NCI-H524 (cell line): ENCODE results near the gene DDX21.
"Not testable (repeated sequence)": the region's sequence is repeated elsewhere in the genome, so short reads cannot be mapped to it uniquely, and the experiment has no call there.

Experiments used
- DNase-seq, 2 experiments: peaks; one replicate each; lab custom pipeline; 2025; lab: John Stamatoyannopoulos, UW

DDX21 gene

DNA sequence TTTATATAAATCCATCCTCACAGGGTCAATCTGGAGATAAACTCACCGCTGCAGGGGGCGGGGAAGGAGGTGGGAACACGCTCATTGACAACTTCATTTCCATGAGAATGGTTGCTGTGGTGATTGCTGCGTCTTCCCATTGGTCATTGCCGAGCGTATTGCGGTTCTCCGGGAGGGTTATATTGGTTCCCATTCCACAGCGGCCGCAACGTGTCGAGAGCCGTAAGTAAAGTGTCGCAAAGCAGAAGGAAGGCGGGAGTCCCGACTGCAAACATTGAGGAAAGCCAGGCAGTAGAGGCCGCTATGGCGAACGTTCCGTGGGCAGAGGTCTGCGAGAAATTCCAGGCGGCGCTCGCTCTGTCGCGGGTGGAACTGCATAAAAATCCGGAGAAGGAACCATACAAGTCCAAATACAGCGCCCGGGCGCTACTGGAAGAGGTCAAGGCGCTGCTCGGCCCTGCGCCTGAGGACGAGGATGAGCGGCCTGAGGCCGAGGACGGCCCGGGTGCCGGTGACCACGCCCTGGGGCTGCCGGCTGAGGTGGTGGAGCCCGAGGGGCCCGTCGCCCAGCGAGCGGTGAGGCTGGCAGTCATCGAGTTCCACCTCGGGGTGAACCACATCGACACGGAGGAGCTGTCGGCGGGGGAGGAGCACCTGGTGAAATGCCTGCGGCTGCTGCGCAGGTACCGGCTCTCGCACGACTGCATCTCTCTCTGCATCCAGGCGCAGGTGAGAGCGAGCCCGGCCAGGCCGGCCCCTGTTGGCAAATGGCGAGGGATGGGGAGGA lies 32.8 kb downstream of the DDX21 start, which contains the start of gene KIFBP:
Gene KIFBP (plus strand): TSS at position 274 of the 787 bp plus-strand sequence. CDS start 30 bp downstream, at position 304.
- DNase-seq: peak; percentile 68 to 87

DNA sequence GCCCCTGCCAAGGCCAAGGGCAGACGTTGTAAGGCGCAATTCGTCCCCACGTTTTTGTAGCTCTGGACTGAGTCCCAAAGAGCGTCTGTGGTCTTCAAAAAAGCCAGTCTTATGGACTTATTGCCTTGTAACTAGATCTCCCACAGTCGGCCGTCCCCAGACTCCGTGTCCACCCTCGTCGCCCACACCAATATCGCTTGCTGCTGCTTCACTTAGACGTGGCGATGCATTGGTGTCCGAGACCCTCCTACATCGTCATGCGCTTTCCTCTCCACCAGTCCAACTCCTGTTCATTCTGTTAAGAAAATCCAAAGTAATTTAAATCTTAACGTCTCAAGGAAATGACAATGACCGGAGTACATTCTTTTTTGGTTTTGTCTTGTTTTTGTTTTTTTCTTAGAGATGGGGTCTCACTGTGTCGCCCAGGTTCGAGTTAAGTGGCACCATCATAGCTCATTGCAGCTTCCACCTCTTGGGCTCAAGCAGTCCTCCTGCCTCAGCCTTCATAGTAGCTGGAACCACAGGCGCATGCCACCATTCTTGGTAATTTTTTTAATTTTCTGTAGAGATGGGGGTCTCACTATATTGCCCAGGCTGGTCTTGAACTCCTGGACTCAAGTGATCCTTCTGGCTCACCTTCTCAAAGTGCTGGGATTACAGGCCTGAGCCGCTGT lies 33.5 kb downstream of the DDX21 start:
- no peak for DNase-seq

DNA sequence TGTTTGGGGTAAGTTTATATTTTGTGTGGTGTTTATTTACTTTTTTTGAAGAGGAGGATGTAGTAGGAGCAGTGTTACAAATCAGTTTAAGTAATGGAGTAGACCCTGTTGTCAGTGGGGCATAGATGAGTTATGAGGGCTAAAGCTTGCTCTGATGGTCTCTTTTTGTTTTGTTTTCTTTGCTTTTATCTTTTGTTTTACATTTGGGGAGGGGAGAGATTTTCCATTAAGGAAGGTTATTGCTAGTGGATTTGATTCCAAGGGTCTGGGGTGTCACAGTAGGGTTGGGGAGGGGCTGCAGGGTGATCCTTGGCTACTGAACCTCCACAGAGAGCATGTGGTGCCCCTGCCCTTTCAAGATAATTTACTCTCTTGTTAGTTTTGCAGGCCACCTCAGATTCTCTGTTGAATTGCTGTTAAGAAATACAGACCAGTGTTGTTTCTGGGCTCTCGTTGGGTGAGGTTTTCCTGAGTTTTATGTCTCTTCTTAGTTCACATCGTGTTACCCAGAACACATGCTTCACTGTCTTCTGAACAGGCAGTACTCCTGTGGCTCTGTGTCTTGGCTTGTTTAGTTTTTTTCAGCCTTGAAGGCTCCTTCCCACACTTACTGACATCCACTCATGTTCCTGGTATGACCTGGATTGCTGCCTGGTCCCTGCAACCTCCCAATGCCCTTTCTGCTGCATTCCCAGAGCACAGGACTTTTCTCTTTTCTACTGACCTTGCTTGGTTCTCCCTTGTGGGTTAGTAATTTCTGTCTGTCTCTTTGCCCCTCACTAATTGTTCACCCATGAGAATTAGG lies 36.9 kb downstream of the DDX21 start:
- DNase-seq: no peak

DNA sequence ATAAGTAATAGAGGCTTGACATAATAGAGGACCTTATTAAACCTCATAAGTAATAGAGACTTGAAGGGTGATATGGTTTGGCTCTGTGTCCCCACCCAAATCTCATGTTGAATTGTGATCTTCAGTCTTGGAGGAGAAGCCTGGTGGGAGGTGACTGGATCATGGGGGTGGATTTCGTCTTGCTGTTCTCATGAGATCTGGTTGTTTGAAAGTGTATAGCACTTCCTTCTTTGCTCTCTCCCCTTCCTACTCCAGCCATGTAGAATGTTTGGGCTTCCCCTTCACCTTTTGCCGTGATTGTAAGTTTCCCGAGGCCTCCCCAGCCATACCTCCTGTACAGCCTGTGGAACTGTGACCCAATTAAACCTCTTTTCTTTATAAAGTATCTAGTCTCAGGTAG lies 41.2 kb downstream of the DDX21 start:
- DNase-seq: no peak

DNA sequence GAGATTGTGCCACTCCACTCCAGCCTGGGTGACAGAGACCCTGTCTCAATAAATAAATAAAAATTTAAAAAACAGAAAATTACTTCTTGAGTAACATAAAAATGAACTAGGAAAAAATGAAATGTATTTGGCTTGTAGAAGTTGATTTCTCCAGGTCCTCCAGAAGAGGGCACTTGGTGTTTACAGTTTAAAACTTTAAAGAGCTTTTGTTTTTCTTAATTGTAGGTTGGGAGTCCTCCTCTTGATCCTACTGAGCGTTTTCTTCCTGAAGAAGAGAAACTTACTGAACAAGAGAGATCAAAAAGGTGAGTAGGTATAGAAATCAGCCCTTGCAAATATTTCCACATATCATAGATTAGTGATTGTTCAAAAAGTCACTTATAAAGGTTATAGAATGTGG lies 48.9 kb downstream of the DDX21 start:
- DNase-seq: no peak

DNA sequence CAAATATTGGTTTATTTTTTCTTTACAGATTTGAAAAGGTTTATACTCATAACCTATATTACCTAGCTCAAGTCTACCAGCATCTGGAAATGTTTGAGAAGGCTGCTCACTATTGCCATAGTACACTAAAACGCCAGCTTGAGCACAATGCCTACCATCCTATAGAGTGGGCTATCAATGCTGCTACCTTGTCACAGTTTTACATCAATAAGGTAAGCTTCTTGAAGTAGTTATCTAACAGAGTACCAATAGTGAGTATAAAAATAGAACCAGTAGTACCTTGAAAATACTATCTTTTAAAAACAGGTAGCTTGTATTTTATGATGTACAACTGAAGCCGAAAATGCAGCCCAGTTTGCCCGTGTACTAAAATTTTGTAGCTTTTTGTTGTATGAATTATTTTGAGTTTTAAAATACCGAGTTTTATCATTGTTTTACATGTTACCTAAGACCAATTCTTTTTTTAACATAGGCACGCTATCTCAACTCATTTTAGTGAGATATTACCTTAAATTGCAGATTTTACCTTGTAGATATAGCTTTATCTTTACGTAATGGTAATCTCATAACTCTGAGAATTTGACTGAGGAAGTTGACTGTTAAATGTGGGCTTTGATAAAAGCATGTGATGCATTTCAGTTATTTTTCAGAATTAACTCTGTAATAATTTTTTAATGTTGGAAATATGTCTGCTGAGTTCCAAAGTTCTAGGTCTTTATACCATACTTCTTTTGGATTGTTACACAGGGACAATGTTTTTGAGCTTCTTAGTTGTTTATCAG lies 49.9 kb downstream of the DDX21 start:
- no peak for DNase-seq

DNA sequence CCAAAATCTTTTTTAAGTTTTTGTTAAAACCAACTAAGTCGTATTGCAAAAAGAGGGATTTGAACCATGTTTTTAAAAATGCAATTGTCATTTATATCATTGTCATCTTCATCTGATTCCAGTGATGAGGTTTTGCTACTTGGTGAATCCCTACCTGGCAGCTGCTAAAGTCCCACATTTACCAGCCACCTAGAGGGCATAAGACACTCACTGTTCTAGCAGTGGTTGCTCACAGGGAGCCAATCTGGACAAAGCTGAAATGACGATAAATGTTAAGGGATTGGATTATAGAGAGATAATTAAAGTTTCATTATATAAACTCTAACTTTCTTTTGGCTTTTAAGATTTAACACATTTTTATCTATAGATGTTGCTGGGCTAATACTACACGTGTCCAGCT lies 51.3 kb downstream of the DDX21 start:
- no peak for DNase-seq

DNA sequence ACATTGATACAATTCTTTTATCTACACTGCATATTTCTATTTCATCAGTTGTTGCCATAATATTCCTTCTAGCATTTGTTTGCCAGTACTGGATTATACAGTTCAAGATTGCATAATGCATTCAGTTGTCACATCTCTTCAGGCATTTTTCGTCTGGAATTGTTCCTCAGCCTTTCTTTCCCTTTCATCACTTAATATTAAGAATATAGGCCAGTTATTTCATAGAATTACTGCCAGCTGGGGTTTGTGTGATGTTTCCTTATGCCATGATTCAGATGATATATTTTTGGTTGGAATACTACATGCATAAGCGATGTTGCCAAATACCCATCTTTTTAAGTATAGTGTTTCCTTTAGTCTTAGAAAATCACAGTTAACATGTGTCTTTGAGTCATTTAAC lies 53.4 kb downstream of the DDX21 start:
- DNase-seq: no peak

DNA sequence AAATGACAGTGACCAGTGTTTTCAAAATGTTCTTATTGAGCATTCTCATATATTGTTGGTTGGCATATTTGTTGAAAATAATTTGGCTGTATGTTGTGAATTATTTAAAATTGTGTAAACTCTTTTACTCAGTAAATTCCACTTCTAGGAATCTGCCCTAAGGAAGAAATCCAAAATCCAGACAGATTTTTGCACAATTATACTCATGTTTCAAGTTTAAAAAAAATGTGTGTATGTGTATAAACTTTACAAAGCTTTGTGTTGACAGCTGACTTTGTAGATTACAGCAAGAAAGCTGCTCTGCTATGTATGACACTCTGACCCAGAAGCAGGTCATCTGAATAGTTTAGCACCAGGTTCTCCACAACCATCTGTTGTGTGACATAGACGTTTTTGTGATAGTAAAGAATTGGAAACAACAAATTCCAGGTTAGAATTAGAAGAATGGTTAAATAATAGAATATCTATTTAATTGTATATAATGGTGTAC lies 54.2 kb downstream of the DDX21 start:
- DNase-seq: no peak

DNA sequence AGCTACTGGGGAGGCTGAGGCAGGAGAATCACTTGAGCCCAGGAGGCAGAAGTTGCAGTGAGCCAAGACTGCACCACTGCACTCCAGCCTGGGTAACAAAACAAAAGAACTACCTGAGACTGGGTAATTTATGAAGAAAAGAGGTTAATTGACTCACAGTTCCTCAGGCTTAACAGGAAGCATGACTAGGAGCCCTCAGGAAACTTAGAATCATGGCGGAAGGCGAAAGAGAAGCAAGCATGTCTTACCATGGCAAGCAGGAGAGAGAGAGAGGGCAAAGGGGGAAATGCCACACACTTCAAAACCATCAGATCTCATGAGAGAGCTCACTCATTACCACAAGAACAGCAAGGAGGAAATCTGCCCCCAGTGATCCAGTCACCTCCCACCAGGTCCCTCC lies 56.8 kb downstream of the DDX21 start:
- not testable (repeated sequence) for DNase-seq

DNA sequence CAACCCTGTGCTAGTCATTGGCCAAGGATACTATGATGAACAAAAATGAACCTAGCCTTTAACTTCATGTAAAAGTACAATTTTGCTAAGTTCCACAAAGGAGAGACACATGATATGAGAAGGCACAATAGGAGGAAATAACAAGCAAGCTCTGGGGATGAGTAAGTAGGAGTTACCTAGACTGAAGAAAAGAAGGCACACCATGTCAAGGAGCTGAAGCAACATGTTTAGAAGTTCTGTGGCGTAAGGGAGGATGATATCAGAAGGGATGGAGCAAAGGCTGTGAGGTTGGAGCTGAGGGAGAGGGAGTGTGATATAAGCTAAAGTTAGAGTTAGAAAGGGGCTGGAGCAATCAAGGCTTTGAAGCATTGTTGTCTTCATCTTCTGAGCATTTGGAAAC lies 58.2 kb downstream of the DDX21 start:
- no peak for DNase-seq

DNA sequence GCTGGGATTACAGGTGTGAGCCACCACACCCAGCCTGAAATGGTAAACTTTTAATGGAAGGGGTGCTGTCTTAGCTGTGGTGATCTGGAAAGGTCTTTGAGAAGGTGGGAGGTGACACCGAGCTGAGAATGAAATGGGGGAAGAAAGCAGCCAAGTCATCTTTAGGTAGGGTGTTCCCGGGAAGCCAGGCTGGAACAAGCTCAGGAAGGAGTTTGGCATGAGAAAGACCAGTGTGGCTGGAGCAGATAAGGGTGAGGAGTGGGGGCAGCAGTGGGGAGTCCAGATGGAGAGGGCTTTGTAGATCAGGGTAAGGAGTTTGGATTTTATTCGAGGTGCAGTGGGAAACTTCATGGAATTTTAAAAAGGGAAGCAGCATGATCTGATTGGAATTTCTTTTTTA lies 62.6 kb downstream of the DDX21 start:
- no peak for DNase-seq

DNA sequence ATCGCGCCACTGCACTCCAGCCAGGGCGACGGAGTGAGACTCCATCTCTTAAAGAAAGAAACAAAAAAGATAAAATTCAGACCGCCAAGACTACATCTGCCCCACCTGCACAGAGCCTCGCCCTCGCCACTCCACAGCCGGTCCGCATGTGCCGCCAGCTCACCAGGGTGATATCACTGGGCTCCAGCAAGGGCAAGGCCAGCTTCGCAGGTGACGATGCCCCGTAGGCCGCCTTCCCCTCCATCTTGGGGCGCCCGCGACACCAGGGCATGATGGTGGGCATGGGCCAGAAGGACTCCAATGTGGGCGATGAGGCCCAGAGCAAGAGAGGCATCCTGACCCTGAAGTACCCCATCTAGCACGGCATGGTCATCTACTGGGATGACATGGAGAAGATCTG lies 66.6 kb downstream of the DDX21 start:
- DNase-seq: no peak

DNA sequence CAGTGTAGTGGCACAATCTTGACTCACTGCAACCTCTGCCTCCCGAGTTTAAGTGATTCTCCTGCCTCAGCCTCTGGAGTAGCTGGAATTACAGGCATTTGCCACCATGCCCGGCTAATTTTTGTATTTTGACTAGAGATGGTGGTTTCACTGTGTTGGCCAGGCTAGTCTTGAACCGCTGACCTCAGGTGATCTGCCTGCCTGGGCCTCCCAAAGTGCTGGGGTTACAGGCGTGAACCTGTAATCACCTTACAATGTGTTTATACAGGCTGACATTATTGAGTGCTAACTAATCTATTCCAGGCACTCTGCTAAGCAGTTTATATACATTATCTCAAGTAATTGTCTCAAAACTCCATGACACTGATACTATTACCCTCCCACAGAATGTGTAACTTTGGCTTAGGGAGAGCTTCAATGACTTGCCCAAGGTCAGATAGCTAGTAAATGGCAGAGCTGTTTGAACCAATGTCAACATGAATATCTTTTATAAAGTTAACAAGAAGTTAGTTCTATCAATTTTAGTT lies 69.5 kb downstream of the DDX21 start:
- DNase-seq: no peak

DNA sequence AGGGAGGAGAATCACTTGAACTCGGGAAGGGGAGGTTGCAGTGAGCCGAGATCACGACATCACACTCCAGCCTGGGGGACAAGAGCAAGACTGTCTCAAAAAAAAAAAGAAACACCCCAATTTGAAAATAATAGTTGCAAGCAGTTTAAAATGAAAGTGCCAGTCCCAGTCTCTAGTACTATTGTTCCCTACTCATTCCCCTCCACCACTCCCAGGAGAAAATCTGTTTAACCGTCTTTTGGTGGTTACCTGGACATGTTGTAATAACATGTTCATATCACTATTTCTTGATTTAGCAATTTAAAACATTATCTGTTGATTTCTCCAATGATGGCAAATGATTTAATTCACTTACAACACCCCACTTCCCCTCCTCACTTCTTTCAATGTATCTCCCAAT lies 77.3 kb downstream of the DDX21 start:
- no peak for DNase-seq
